Measurements from ENCODE around the gene POLR3E. TPM values are rescaled to one million over a fixed set of nuclear protein-coding genes. Genes with fewer than 3 reads are reported as not detected.

The POLR3E gene, protein sequence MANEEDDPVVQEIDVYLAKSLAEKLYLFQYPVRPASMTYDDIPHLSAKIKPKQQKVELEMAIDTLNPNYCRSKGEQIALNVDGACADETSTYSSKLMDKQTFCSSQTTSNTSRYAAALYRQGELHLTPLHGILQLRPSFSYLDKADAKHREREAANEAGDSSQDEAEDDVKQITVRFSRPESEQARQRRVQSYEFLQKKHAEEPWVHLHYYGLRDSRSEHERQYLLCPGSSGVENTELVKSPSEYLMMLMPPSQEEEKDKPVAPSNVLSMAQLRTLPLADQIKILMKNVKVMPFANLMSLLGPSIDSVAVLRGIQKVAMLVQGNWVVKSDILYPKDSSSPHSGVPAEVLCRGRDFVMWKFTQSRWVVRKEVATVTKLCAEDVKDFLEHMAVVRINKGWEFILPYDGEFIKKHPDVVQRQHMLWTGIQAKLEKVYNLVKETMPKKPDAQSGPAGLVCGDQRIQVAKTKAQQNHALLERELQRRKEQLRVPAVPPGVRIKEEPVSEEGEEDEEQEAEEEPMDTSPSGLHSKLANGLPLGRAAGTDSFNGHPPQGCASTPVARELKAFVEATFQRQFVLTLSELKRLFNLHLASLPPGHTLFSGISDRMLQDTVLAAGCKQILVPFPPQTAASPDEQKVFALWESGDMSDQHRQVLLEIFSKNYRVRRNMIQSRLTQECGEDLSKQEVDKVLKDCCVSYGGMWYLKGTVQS
- total RNA-seq, result 34.8 TPM
- long read RNA-seq, transcript POLR3E-201 (21 exons, 3,697 nt), result major isoform, 52 of 86 reads
- long read RNA-seq, partial matches to known transcripts, result 19 of 86 reads
- long read RNA-seq, other reads (novel, unspliced or antisense), result 14 of 86 reads

DNA sequence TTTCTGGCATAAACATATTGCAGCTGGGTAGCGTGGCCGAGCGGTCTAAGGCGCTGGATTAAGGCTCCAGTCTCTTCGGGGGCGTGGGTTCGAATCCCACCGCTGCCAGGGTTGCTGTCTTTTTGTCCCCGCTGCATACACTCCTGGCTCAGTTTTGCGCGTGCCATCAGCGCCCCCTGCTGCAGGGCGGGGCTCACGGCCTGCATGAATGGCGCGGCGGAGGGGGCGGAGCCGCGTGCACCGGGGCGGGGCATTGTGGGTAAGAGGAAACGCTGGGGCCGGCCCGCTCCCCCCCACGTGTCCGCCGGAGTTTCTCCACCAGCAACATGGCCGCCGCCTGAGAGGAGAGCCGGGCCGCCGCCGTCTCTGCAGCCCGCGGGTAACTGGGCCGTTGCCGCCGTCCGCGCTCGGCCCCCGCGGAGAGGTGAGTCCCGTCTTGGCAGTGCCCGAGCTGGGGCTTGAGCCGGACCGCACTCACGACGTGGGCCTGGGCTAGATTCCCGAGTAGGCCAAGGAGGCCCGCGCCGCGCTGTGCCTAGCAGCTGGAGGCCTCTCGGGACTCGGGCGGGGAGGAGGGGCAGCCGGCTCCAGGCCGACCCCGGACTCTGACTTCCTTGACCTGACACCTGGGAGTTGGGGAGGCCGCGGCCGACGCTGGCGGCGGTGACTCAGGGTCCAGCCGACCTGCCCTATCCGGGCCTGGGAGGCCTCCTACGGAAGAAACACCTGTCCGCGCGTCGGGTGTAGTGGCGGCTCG is at the start of gene POLR3E:
TSS of gene POLR3E (plus strand) at position 296 of the 757 bp plus-strand sequence. CDS start 5,560 bp downstream, outside the sequence.
- peak; percentile 97 for ATAC-seq (ENCODE audit: poor library complexity)
- DNase-seq, result peak; percentile 100
- intact Hi-C loops (cut with DNase I), result loop anchor here (1.0 to 10.0 kb wide), 2 partner anchors 102 to 302 kb away; no protein-coding TSS in a partner anchor

DNA sequence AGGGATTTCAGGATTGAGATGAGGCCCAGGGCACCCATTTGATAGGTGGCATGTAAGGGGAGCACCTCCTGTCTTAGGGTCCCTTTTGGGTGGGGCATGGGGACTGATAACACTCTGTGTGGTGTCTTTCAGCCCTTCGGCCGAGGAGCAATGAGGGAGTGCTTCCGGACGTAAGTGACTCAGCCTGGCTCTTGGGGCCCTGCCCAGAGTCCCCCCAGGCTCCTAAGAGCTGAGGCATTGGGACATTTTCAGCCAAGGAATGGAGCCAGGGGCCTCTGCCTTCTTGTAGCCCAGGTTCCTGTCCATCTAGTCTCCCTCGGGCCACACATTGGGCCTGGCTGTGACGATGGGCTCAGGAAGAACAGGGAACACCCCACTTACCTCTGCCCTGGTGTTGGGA is 46.7 kb upstream of the POLR3E start:
- peak; percentile 52 for DNase-seq
- intact Hi-C loops (cut with DNase I), result no loop called here
- no peak for ATAC-seq (ENCODE audit: poor library complexity)

DNA sequence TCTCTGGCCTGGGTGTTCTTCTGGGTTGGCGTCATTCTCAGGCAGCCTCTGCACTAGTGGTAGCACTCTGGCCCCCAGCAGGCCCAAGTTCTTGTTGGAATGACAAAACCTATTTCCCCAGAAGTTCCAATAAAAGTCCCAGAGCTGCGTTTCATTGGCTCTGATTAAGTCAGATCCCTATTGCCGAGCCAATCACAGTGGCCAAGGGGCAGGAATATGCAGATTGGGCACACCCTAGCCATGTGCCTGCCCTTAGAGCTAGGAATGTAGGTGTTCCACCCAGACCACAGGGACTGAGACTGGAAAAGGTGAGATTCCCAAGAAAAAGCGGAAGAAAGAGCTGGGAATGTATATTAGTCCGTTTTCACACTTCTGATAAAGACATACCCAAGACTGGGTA is 44.9 kb upstream of the POLR3E start:
- ATAC-seq (ENCODE audit: poor library complexity), result no peak
- intact Hi-C loops (cut with DNase I), result no loop called here
- no peak for DNase-seq

DNA sequence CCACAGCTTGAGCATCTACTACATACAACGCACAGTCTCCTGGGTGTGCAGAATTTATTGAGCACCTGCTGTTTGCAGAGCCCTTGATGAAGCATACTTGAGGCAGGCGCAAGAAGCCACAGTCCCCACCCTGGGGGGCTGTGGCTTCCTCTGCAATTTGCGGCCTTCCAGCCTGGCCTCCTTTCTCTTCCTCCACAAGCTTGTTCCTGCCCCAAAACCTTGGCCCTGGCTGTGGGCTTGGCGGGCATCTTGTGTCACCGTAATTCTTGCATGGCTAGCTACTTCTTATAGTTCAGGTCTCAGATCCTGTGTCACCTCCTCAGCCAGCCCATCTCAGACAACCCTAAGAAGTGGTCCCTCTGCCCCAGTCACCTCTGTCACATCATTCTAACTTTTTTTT is 43.9 kb upstream of the POLR3E start:
- intact Hi-C loops (cut with DNase I), result no loop called here
- DNase-seq (no peak), ATAC-seq (ENCODE audit: poor library complexity) (no peak)

DNA sequence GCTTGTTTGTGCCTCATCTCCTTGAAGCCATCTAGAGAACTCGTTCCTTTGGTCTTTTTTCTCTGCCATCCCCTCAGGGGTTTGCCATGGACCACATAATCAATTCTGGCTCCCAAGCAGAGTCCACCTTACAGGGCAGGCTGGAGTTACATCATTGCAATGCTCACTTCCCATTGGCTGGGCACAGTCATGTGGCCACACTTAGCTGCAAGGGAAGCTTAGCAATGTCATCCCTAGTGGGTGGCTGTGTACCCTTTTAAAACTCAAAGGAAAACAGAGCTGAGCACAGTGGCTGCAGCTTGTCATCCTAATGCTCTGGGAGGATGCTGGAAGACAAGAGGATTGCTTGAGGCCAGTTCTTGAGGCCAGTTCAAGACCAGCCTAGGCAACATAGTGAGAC is 41.9 kb upstream of the POLR3E start:
- intact Hi-C loops (cut with DNase I), result no loop called here
- DNase-seq (no peak), ATAC-seq (ENCODE audit: poor library complexity) (no peak)

DNA sequence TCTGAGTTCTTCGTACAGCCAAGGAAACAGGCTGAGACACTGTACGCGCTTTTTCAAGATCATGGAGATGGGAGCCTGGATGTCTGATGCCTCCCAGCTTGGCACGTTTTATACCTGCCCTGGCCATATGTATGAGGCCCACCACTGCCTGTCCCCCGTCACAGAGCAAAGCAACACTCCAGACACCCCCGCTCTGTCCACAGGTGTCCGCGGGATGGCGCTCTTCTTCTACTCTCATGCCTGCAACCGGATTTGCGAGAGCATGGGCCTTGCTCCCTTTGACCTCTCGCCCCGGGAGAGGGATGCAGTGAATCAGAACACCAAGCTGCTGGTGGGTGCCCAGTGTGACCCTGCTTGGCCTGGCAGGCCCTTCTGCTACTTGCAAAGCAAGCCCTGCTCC is 39.8 kb upstream of the POLR3E start:
- ATAC-seq (ENCODE audit: poor library complexity) (no peak), DNase-seq (no peak)
- intact Hi-C loops (cut with DNase I), result no loop called here

DNA sequence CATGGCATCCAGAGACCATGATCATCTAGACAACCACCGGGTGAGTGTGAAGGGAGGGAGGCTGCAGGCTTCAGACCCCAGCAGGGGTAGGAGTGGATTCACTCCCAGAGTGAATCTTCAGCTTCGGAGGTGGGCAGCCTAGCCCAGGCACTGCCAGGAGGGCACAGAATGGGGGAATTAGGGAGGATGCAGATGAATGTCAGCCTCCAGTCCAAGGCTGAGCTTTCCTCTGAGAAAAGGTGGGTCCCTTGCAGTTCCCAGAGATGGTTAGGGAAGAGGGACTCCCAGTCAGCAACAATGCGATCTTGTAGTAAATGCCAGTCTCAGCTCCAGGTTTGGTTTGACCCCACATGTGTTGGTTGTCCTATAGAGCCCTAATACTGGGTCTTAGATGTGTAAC is 36.7 kb upstream of the POLR3E start:
- intact Hi-C loops (cut with DNase I), result no loop called here
- ATAC-seq (ENCODE audit: poor library complexity) (no peak), DNase-seq (no peak)

DNA sequence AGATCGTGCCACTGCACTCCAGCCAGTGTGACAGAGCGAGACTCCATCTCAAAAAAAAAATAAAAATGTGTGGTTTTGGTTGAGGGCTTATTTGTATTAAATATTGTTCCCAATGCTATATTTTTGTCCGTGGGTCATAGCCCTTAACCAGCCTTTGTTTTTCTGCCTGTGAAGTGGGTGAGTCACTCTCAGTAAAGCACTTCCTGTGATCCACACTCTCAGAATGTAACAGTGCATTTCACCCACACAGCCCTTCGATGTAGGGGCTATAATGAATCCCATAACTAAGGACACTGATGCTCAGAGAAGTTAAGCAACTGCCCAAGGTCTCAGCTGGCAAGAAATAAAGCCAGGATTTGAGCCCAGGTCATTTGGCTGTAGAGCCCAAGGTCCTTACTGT is 34.7 kb upstream of the POLR3E start:
- intact Hi-C loops (cut with DNase I), result no loop called here
- ATAC-seq (ENCODE audit: poor library complexity) (no peak), DNase-seq (no peak)

DNA sequence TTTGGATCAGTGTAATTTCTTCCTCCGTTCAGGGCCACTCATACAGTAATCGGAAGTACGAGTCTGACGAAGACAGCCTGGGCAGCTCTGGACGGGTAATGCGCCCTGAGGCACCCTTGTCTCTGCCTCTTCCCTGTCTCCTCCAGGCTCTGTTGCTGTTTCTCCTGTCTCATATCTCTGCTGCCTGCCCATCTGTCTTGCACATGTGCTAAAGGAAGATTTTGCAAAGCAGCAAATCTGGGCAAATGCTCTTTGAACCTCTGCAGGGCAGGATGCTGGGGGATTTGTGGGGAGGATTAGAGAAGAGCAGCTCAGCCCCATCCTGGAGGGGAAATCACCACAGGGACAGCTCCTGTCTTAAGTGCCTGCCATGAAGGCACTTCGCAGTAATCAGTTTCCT is 32.4 kb upstream of the POLR3E start:
- ATAC-seq (ENCODE audit: poor library complexity) (no peak), DNase-seq (no peak)
- intact Hi-C loops (cut with DNase I), result no loop called here

DNA sequence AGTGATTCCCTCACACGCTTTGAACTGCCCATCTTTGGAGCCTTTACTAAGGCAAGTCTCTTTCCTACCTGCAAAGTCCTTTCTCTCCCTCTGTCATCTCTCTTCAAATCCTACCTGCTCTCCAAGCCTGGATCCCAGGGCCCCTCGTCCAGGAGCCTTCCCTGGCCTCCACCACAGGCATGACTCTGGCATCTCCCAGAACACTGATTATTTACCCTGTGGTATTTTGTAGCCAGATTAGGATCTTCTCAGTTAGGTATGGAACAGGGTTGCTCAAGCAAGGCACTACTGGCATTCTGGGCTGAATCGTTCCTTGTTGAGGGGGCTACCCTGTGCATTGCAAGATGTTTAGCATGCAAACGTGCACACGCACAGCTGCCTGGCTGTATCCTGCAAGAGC is 31.9 kb upstream of the POLR3E start:
- intact Hi-C loops (cut with DNase I), result no loop called here
- no peak for DNase-seq
- no peak for ATAC-seq (ENCODE audit: poor library complexity)

DNA sequence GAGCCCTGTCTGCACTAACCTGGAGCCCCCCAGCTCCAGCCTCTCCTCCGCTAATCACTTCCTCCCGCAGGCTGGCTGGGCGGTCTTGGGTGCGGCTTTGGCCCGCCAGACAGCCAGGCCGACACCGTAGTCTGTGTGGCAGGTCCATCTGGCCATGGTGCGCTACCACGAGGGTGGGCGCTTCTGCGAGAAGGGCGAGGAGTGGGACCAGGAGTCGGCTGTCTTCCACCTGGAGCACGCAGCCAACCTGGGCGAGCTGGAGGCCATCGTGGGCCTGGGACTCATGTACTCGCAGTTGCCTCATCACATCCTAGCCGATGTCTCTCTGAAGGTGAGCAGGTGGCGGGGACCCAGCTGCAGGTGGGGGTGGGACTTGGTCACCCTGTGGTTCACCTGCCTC is 30.7 kb upstream of the POLR3E start:
- intact Hi-C loops (cut with DNase I), result no loop called here
- DNase-seq (no peak), ATAC-seq (ENCODE audit: poor library complexity) (no peak)

DNA sequence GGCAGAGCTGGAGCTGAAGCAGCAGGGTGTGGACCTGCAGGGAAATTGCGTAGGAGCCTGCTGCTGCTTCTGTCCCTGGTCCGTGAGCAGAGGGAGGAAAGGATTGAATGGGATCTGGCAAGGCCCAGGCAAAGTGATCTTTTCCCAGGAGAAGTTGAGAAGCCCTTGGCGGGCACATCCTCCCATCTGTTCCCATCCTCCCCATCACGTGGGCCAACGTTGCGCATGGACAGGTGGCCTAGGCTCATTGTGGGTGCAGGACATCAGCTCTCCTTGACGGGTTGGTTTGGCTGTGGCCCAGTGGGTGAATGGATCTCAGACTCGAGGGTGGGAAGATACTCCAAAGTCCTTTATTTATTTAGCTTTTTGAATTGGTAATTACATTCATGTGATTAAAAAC is 29.4 kb upstream of the POLR3E start:
- DNase-seq (no peak), ATAC-seq (ENCODE audit: poor library complexity) (no peak)
- intact Hi-C loops (cut with DNase I), result no loop called here

DNA sequence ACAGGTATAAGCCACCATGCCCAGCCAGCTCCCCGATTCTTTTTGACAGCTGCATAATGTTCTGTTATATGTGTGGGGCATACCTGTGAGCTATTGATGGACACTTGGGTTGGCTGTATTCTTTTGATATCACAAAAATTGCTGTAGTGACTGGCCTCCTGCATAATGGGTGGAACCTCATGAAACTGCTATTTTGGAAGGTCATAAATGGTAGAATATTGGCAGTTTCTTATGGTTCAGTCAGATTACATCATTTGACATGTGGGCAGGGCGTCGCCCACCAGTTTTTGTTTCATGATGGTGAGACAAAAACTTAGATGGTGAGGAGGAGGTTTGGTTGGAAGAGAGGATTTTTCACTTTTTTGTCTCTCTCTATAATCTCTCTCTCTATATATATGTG is 26.7 kb upstream of the POLR3E start:
- DNase-seq, result no peak
- intact Hi-C loops (cut with DNase I), result no loop called here
- ATAC-seq (ENCODE audit: poor library complexity), result no peak

DNA sequence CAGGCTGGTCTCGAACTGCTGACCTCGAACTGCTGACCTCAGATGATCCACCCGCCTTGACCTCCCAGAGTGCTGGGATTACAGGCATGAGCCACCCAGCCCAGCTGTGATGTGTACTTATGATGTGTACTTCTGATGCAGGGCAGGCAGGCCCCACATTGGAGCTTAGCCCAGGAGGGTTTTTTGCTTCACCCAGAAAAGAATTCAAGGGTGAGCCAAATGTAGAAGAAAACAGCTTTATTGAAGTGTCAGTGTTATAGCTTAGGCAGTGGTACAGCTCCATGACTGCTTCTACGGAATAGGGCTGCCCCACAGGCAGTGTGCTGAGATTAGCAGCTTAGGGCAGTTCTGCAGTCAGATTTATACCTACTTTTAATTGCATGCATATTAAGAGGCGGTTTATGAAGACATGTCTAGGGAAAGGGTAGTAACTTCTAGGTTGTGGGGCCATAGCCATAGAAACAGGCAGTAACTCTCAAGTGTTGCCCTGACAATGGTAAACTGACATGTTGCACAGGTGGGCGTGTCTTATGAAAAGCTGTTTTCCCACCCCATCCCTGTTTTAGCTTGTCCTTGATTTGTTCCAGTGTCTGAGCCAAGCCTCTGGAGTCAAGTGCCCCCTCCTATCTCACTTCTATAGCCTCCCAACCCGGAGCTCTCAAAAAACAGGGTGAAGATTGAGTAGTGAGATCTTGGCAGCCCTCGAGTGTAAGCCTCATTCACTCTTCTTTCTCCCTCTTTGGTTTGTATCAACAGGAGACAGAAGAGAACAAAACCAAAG is 24.1 kb upstream of the POLR3E start:
- ATAC-seq (ENCODE audit: poor library complexity) (peak; percentile 88), DNase-seq (no peak)
- intact Hi-C loops (cut with DNase I), result no loop called here

DNA sequence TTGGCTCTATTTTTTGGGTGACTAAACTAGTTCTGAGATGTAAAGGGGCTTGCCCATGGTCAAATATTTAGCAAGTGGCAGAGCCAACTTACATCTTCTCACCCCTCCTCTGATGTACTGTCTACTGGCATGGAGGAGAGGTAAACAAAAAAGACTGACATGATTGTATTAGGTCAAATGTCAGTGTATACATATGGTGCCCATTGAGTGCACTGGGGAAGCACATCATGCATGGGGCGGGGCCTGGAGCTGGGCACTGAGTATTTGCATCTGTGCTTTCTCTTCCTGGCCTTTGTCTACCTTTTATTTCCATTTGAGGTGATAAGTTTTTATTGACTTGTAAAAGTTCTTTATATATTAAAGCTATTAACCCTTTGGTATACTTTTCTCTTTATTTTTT is 22.3 kb upstream of the POLR3E start:
- DNase-seq (no peak), ATAC-seq (ENCODE audit: poor library complexity) (no peak)

DNA sequence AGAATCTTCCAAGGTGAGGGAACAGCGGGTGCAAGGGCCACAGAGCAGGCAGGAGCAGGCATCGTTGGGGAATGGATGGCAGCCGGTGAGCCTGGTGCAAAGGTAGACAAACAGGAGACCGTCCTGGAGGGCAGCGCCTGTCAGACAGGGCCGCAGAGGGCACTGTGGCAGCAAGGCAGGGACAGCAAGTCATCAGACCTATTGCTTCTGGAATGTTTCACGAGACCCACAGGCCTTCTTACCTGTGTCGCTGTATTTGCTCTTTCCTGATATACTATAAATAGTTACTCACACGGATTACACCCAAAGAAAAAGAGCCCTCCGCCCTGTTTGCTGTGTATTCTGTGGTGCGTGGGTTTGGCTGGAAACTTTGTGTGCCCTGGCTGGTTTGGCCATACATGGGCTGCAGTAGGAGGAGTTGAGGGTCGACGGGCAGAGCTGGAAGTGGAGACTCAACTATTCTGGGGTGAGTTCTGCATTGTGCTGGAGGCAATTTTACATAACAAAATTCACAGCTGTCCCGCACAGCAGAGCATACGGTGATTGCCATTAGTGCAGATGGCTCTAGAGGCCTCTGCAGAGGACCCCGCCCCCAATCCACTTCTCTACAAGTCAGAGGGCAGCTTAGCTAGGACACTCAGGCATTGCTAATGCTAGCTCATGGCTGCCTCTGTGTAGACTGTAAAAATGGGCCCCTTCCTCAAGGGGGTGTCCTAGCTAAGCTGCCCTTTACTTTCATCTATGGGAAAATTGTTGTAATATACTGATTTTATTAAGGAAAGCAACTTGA is 18.6 kb upstream of the POLR3E start:
- DNase-seq (no peak), ATAC-seq (ENCODE audit: poor library complexity) (no peak)
- intact Hi-C loops (cut with DNase I), result no loop called here

More for the DNA sequence above, 22.3 kb upstream of the POLR3E start:
- intact Hi-C loops (cut with DNase I), result no loop called here

DNA sequence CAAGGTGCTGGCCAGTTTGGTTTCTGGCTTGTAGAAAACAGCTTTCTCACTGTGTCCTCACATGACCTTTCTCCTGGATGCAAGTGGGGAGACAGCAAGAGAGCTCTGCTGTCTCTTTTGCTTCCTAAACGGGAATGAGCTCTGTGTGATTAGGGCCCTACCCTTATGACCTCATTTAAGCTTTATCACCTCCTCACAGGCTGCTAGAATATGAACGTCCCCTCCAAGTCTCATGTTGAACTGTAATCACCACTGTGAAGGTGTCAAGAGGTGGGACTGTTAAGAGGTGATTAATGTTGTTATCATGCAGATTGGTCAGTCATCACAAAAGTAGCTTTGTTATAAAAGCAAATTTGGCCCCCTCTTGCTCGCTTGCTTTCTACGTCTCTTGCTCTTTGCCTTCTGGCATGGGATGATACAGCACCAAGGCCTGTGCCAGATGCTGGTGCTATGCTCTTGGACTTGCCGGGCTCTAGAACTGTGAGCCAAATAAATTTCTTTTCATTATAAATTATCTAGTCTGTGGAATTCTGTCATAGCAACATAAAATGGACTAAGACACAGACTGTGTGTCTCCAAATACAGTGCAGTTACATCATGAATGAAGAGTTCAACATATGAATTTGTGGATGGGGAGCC is 14.8 kb upstream of the POLR3E start:
- intact Hi-C loops (cut with DNase I), result no loop called here
- ATAC-seq (ENCODE audit: poor library complexity), result no peak

More for the DNA sequence above, 14.8 kb upstream of the POLR3E start:
- DNase-seq, result no peak
